SK-N-SH (cell line): ENCODE results near the gene TMC1. TPM values are rescaled to one million over a fixed set of nuclear protein-coding genes. Genes with fewer than 3 reads are reported as not detected.

Experiments used
- CTCF ChIA-PET: fragments of 300-600, 350-600 bp; formaldehyde crosslinking; extraction: SDS; loops from one replicate; lab custom pipeline; 2021; lab: Yijun Ruan, JAX
- POLR2A ChIA-PET: fragments of 350-600 bp; sonication (Branson Sonifier 250); formaldehyde crosslinking; extraction: SDS; loops from one replicate; lab custom pipeline; 2020; ENCODE audit warnings: antibody characterized with exemption, inconsistent platforms; lab: Yijun Ruan, JAX
- DNase-seq: peaks from one replicate; pipeline ENCODE4 v3.0.0; 2012
- H2AFZ ChIP-seq: fragments of 200-600 bp; sonication (generic); 2 replicates; pipeline ENCODE4 v1.8.1; 2016; ENCODE audit warnings: antibody characterized with exemption, mild to moderate bottlenecking, low read depth
- H3F3A ChIP-seq: fragments of 200-600 bp; sonication (generic); replicated peaks from 2 replicates; pipeline ENCODE3; 2016; ENCODE audit warnings: antibody characterized with exemption, mild to moderate bottlenecking; ENCODE audit not compliant: insufficient read depth
- H3K27ac ChIP-seq, 2 experiments: fragments of 200-500 bp in 1 of 2; fragments of 200-600 bp in 1 of 2; sonication (Bioruptor generic) in 1 of 2; sonication (generic), shearing (Covaris generic) in 1 of 2; 2 replicates each; pipeline versions ENCODE4 v1.5.1 to v1.6.1; 2014 to 2016; ENCODE audit warnings: low read depth in 2 of 2, inconsistent platforms in 1 of 2, low read length in 1 of 2, mild to moderate bottlenecking in 1 of 2, mixed read lengths in 1 of 2
- H3K27me3 ChIP-seq: fragments of 200-600 bp; sonication (generic), shearing (Covaris generic); 2 replicates; pipeline ENCODE4 v1.6.1; 2016; ENCODE audit warnings: mixed run types; ENCODE audit not compliant: insufficient read depth
- H3K36me3 ChIP-seq, 2 experiments: fragments of 200-500 bp in 1 of 2; fragments of 200-600 bp in 1 of 2; sonication (Bioruptor generic) in 1 of 2; sonication (generic) in 1 of 2; replicated peaks in 1 of 2; 2 replicates each; pipeline versions ENCODE3 to v1.5.1; 2014 to 2016; ENCODE audit warnings: low read length in 1 of 2, mild to moderate bottlenecking in 1 of 2; ENCODE audit not compliant: insufficient read depth in 2 of 2, control insufficient read depth in 1 of 2
- H3K4me1 ChIP-seq, 2 experiments: fragments of 200-500 bp in 1 of 2; fragments of 200-600 bp in 1 of 2; sonication (Bioruptor generic) in 1 of 2; sonication (generic), shearing (Covaris generic) in 1 of 2; 2 replicates each; pipeline versions ENCODE4 v1.5.1 to v1.6.1; 2014 to 2016; ENCODE audit warnings: low read depth in 1 of 2, low read length in 1 of 2, mixed run types in 1 of 2; ENCODE audit not compliant: insufficient read depth in 2 of 2, control insufficient read depth in 1 of 2
- H3K4me2 ChIP-seq: fragments of 200-600 bp; sonication (generic), shearing (Covaris generic); 2 replicates; pipeline ENCODE4 v1.6.1; 2017; ENCODE audit warnings: mixed run types
- H3K4me3 ChIP-seq, 2 experiments: fragments of 200-500 bp in 1 of 2; fragments of 200-600 bp in 1 of 2; sonication (Bioruptor generic) in 1 of 2; sonication (generic), shearing (Covaris generic) in 1 of 2; 2 replicates each; pipeline versions ENCODE4 v1.5.1 to v1.8.1; 2014 to 2016; ENCODE audit warnings: low read depth in 2 of 2, inconsistent platforms in 1 of 2, low read length in 1 of 2, mild to moderate bottlenecking in 1 of 2, mixed read lengths in 1 of 2, moderate library complexity in 1 of 2
- H3K79me2 ChIP-seq: fragments of 200-600 bp; sonication (generic); 2 replicates; pipeline ENCODE4 v1.8.1; 2017; ENCODE audit warnings: mild to moderate bottlenecking; ENCODE audit not compliant: insufficient read depth
- H3K9ac ChIP-seq: fragments of 200-600 bp; sonication (generic); 2 replicates; pipeline ENCODE4 v1.6.1; 2017; ENCODE audit warnings: mixed run types
- H3K9me2 ChIP-seq: fragments of 200-600 bp; sonication (generic); 2 replicates; pipeline ENCODE4 v1.6.1; 2017; ENCODE audit warnings: mixed run types
- H3K9me3 ChIP-seq: fragments of 200-600 bp; sonication (generic); 2 replicates; pipeline ENCODE4 v1.6.1; 2017; ENCODE audit warnings: mixed run types, mild to moderate bottlenecking, moderate library complexity
- H4K20me1 ChIP-seq: fragments of 200-600 bp; sonication (generic); 2 replicates; pipeline ENCODE4 v1.6.1; 2017; ENCODE audit warnings: mild to moderate bottlenecking, mixed run types; ENCODE audit not compliant: insufficient read depth
- CHD2 ChIP-seq: fragments of 150-350 bp; IDR thresholded peaks from 2 replicates; pipeline ENCODE4 v1.6.1; 2018; ENCODE audit warnings: low read length; ENCODE audit not compliant: partially characterized antibody
- FOXJ3 ChIP-seq: sonication (generic); formaldehyde crosslinking; IDR thresholded peaks from 2 replicates; pipeline ENCODE4 v1.5.1; 2020; ENCODE audit warnings: mild to moderate bottlenecking, missing genetic modification reagents
- FOXM1 ChIP-seq: IDR thresholded peaks from 2 replicates; pipeline ENCODE4 v1.4.0; 2012; ENCODE audit warnings: low read depth, mild to moderate bottlenecking
- IRF3 ChIP-seq: fragments of 150-350 bp; IDR thresholded peaks from 2 replicates; pipeline ENCODE4 v1.6.1; 2016; ENCODE audit warnings: mild to moderate bottlenecking, low read depth, low read length
- NFIC ChIP-seq: IDR thresholded peaks from 2 replicates; pipeline ENCODE4 v1.4.0; 2012; ENCODE audit warnings: borderline replicate concordance
- PBX3 ChIP-seq: IDR thresholded peaks from 2 replicates; pipeline ENCODE4; 2012
- RCOR1 ChIP-seq: fragments of 150-350 bp; IDR thresholded peaks from 2 replicates; pipeline ENCODE4 v1.6.1; 2017; ENCODE audit warnings: antibody characterized with exemption, low read length
- SMC3 ChIP-seq: IDR thresholded peaks from 2 replicates; pipeline ENCODE4 v1.6.1; 2012; ENCODE audit warnings: low read depth, low read length, improper control_type of control experiment
- TAF1 ChIP-seq: IDR thresholded peaks from 2 replicates; pipeline ENCODE4 v1.6.1; 2012; ENCODE audit warnings: low read depth, mild to moderate bottlenecking, low read length, moderate library complexity, borderline replicate concordance
- TCF12 ChIP-seq: IDR thresholded peaks from 2 replicates; pipeline ENCODE4 v1.4.0; 2012
- TEAD4 ChIP-seq: IDR thresholded peaks from 2 replicates; pipeline ENCODE4 v1.4.0; 2012; ENCODE audit warnings: mild to moderate bottlenecking, borderline replicate concordance; ENCODE audit not compliant: insufficient read depth
- USF2 ChIP-seq: fragments of 150-350 bp; IDR thresholded peaks from 2 replicates; pipeline ENCODE4 v1.6.1; 2017; ENCODE audit warnings: antibody characterized with exemption, low read length, low read depth, borderline replicate concordance
- YY1 ChIP-seq: IDR thresholded peaks from 2 replicates; pipeline ENCODE4 v1.4.0; 2012; ENCODE audit warnings: low read depth, mild to moderate bottlenecking
- WGBS: methylation state at CpG from one replicate; pipeline ENCODE4 v1.1.6; 2017; ENCODE audit warnings: low lambda C conversion rate; 5-methylcytosine and 5-hydroxymethylcytosine counted together
- polyA plus RNA-seq, 3 experiments: library from polyadenylated mRNA; depleted of rRNA; stranded (reverse); fragments of >200 nt; gene quantifications; 2 replicates each; pipeline ENCODE4 v1.2.3, GENCODE V29; 2012

TMC1 gene
- polyA plus RNA-seq, 1 of the 3 experiments (the other 2 are of a cell fraction), result not detected

DNA sequence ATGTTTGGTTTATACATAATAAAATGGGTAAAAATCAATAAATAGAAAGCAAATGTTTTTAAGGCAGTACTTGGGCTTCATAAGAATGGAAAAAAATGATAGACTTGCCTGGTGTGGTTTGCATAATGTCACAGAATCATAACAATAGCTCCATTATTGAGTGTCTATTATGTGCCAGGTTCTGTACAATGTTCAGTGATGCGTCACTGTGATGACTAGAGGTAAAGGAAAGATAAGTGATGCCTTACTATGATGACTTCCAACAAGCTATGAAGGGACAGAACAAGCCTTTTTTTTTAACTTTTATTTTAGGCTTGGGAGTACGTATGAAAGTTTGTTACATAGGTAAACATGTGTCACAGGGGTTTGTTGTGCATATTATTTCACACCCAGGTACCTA lies 128.8 kb downstream of the TMC1 start:
- no peak overlapping the region for H3K27ac ChIP-seq
- CTCF ChIA-PET, result no interaction called here
- POLR2A ChIA-PET, result no interaction called here
- no peaks in the 10 kb centered on the region; the same call in 1 of the 2 replicates for H3K27me3 ChIP-seq
- no peaks in the 10 kb centered on the region for H3K9me3 ChIP-seq
- H3K4me2 ChIP-seq, result no peak overlapping the region
- no peaks in the 10 kb centered on the region for H4K20me1 ChIP-seq
- no peak overlapping the region for H3K4me3 ChIP-seq
- H2AFZ ChIP-seq, result no peak overlapping the region
- no peaks in the 10 kb centered on the region for H3K79me2 ChIP-seq
- H3K36me3 ChIP-seq, result no peaks in the 10 kb centered on the region
- H3K4me1 ChIP-seq, result no peaks in the 10 kb centered on the region
- H3K9me2 ChIP-seq, result no peaks in the 10 kb centered on the region
- TF ChIP-seq YY1 (no peak), TEAD4 (no peak), USF2 (no peak), RCOR1 (no peak), FOXM1 (no peak), SMC3 (no peak), FOXJ3 (CRISPR knock-in tag) (no peak), TAF1 (no peak), TCF12 (no peak), IRF3 (no peak), CHD2 (no peak)
- WGBS, result 16% methylated on average over 2 of the region's 2 CpGs
- H3K9ac ChIP-seq, result no peak overlapping the region
- no peaks in the 10 kb centered on the region for H3F3A ChIP-seq
- no peak for DNase-seq

- no peaks in the 10 kb centered on the region for H3F3A ChIP-seq
- no peak overlapping the region for H3K4me3 ChIP-seq
- ChIA-PET POLR2A (no interaction called here), CTCF (no interaction called here)
- H3K9me3 ChIP-seq, result no peaks in the 10 kb centered on the region
- H2AFZ ChIP-seq, result no peak overlapping the region
- H3K9me2 ChIP-seq, result no peaks in the 10 kb centered on the region
- DNase-seq, result no peak
- no peak overlapping the region for H3K4me2 ChIP-seq
- H4K20me1 ChIP-seq, result no peaks in the 10 kb centered on the region
- no peaks in the 10 kb centered on the region for H3K36me3 ChIP-seq
- TF ChIP-seq PBX3 (no peak), NFIC (no peak), CHD2 (no peak)
- no peaks in the 10 kb centered on the region for H3K4me1 ChIP-seq
- H3K79me2 ChIP-seq, result no peaks in the 10 kb centered on the region
- H3K9ac ChIP-seq, result no peak overlapping the region
- 28% methylated on average over 12 of the region's 12 CpGs for WGBS
- peaks cover 8% of the 10 kb centered on the region; the same call in 1 of the 2 replicates for H3K27me3 ChIP-seq
- no peak overlapping the region for H3K27ac ChIP-seq
These were observed 134.6 kb downstream of the TMC1 start for GRCh38 chr9:72656021-72656420.
